Spleen (tissue), 11 donors: ENCODE results near the gene RNF224. TPM values are rescaled to one million over a fixed set of nuclear protein-coding genes. Genes with fewer than 3 reads are reported as not detected.
A peak's percentile ranks its signal among the peaks of the same experiment; 100 is the strongest.

Source experiments
- DNase-seq: peaks from one replicate; pipeline ENCODE4 v3.0.0-alpha.2; 2020
- H3K27ac ChIP-seq, 8 donors: fragments of 200-600 bp; sonication (generic) in 7 of 8; 1 replicate in 4 of 8; 2 replicates in 4 of 8; pipeline versions ENCODE4 v1.5.0 to v1.8.0; 2016 to 2021; ENCODE audit warnings: inconsistent platforms in 4 of 8, mild to moderate bottlenecking in 4 of 8, moderate library complexity in 1 of 8
- H3K27me3 ChIP-seq, 7 donors: fragments of 200-600 bp; sonication (generic) in 6 of 7; replicated peaks in 1 of 7; 1 replicate in 4 of 7; 2 replicates in 3 of 7; pipeline versions ENCODE4 v1.5.0 to v1.8.0; 2016 to 2021; ENCODE audit warnings: inconsistent platforms in 3 of 7, mild to moderate bottlenecking in 1 of 7
- H3K36me3 ChIP-seq, 6 donors: fragments of 200-600 bp; sonication (generic) in 5 of 6; 1 replicate in 4 of 6; 2 replicates in 2 of 6; pipeline versions ENCODE4 v1.5.0 to v1.8.0; 2016 to 2021; ENCODE audit warnings: inconsistent platforms in 2 of 6
- H3K4me1 ChIP-seq, 6 donors: fragments of 200-600 bp; sonication (generic) in 5 of 6; 1 replicate in 3 of 6; 2 replicates in 3 of 6; pipeline versions ENCODE4 v1.5.0 to v1.8.0; 2016 to 2021; ENCODE audit warnings: inconsistent platforms in 3 of 6
- H3K4me3 ChIP-seq, 8 donors: fragments of 200-600 bp; sonication (generic) in 7 of 8; 1 replicate in 4 of 8; 2 replicates in 4 of 8; pipeline versions ENCODE4 v1.5.0 to v1.8.0; 2016 to 2021; ENCODE audit warnings: inconsistent platforms in 4 of 8, mild to moderate bottlenecking in 4 of 8, moderate library complexity in 2 of 8
- H3K9me3 ChIP-seq, 8 donors: fragments of 200-600 bp; sonication (generic) in 7 of 8; 1 replicate in 4 of 8; 2 replicates in 4 of 8; pipeline versions ENCODE4 v1.5.0 to v1.8.0; 2016 to 2021; ENCODE audit warnings: inconsistent platforms in 4 of 8
- CTCF ChIP-seq, 11 experiments: fragments of 200-600 bp in 7 of 11; fragments of 450-650 bp in 4 of 11; sonication (generic) in 4 of 11; IDR thresholded peaks in 8 of 11; conservative IDR thresholded peaks in 3 of 11; 1 replicate in 7 of 11; 2 replicates in 4 of 11; pipeline versions ENCODE4 v1.4.0 to v1.8.0; 2016 to 2021; ENCODE audit warnings: antibody characterized with exemption in 11 of 11, inconsistent platforms in 4 of 11, mild to moderate bottlenecking in 1 of 11
- POLR2A ChIP-seq, 3 donors: fragments of 450-650 bp; IDR thresholded peaks; one replicate each; pipeline ENCODE4 v1.5.1; 2017; ENCODE audit warnings: antibody characterized with exemption in 3 of 3, mild to moderate bottlenecking in 1 of 3
- POLR2AphosphoS5 ChIP-seq, 3 donors: sonication (generic); formaldehyde crosslinking; IDR thresholded peaks; one replicate each; pipeline ENCODE4 v1.5.1; 2017; ENCODE audit warnings: antibody characterized with exemption in 3 of 3
- WGBS, 5 donors: extraction: QIAGEN DNeasy Blood & Tissue Kit in 3 of 5; methylation state at CpG; one replicate each; pipeline versions ENCODE4 v1.1.5 to v1.1.7; 2013 to 2018; 5-methylcytosine and 5-hydroxymethylcytosine counted together
- intact Hi-C: fragments of 100-400 bp; cut with DNase I; formaldehyde crosslinking; loops from one replicate; pipeline ENCODE4 v1.15.0; 2023; ENCODE audit warnings: low total_unique reads
- polyA plus RNA-seq, 3 donors: library from polyadenylated mRNA; stranded (reverse); fragments of 200-250 nt; gene quantifications; one replicate each; pipeline ENCODE4 v1.2.1, GENCODE V29; 2013
- total RNA-seq, 7 donors: library from RNA; depleted of rRNA in 3 of 7; stranded (reverse); fragments of >200 nt in 3 of 7; fragmentation: NEBNext Ultra II Directional in 4 of 7; extraction: Animal tissue kit (Norgen Biotek cat#: 25700) in 4 of 7; gene quantifications; one replicate each; pipeline versions ENCODE4 v1.1.0 to v1.2.1, GENCODE V29; 2016 to 2021
- donor health status: healthy with polysubstance abuse.
- donor health status: DM: no; HTN: no; CAD: no; lungs with moderate emphysema.
- donor health status: DM: no; HTN: no; CAD: no.
- donor health status: Bipolar disorder and iron deficiency.
- donor health status: healthy.
- donor health status: DM: no; HTN: no; CAD: no.
- donor health status: DM: yes; HTN: yes; CAD: no.

RNF224 gene
- total and polyA plus RNA-seq, 10 donors: not detected

DNA sequence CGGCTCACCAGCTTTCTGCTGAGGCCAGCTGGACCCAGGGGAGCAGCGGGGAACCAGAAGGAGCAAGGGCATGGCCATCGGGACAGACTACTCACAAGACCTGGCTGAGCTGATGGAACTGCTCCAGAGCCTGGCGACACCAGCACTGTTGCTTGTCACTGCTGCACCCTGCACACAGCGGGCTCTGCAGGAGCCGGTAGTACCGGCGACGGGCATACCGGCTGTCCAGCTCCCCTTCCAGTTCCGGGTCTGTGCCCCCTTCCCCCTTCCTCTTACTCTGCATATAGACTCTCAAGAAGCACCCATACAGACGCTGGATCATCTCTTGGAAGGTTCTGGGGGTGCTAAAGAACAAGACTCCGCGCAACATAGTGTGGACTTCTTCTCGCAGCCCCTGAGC, 39.9 kb upstream of the RNF224 start:
- H3K4me1 ChIP-seq: peaks cover 29 to 66% (median 51%) of the 10 kb centered on the region in 6 donors

DNA sequence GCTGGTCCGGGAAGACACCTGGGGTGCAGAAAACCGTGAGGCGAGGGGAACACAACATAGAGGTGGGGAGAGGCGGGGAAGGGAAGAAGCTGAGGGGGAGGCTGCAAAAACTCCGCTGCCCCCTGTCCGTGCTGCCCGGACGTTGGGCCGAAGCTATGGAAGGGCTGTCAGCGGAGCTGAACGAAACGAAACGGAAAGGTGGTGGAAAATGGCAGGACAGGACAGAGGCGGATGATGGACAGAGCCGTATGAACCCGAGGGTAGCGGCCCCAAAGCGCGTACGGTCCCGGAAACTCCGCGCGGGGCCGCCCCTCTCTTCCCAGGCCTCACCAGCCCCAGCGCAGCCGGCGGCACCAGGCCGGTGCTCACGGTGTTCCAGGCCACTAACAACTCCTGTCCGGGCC, 39.2 kb upstream of the RNF224 start:
- Histone ChIP-seq H3K4me1 (peaks cover 29 to 66% (median 51%) of the 10 kb centered on the region in 6 donors), H3K4me3 (peak overlapping the region; percentile 75 to 100 (median 96)), H3K9me3 (no peaks in the 10 kb centered on the region), H3K27me3 (no peaks in the 10 kb centered on the region), H3K36me3 (peaks cover 0 to 75% (median 41%) of the 10 kb centered on the region in 6 donors), H3K27ac (peak overlapping the region; percentile 94 to 99 (median 98))
- WGBS, 5 donors: 0 to 1% (median 0%) methylated on average over 25 to 31 of the region's 31 CpGs
- peak; percentile 85 for DNase-seq
- intact Hi-C loops: no loop called here
- TF ChIP-seq CTCF (IDR thresholded peaks at IDR 0.05 in 8 of 11, conservative IDR thresholded peaks at IDR 0.05 in 3 of 11): no peak
- no peak for TF ChIP-seq POLR2AphosphoS5 (IDR thresholded peaks at IDR 0.05)
- TF ChIP-seq POLR2A (IDR thresholded peaks at IDR 0.05): no peak

More for the DNA sequence above, 39.9 kb upstream of the RNF224 start:
- no peak for DNase-seq
- no peaks in the 10 kb centered on the region for H3K9me3 ChIP-seq
- H3K27me3 ChIP-seq: no peaks in the 10 kb centered on the region
- no peak for TF ChIP-seq POLR2AphosphoS5 (IDR thresholded peaks at IDR 0.05)
- no peak for TF ChIP-seq POLR2A (IDR thresholded peaks at IDR 0.05)
- TF ChIP-seq CTCF (IDR thresholded peaks at IDR 0.05 in 8 of 11, conservative IDR thresholded peaks at IDR 0.05 in 3 of 11): no peak
- intact Hi-C loops: no loop called here
- WGBS, 5 donors: 84 to 89% (median 86%) methylated on average over 14 to 15 of the region's 15 CpGs
- H3K36me3 ChIP-seq: peaks cover 0 to 81% (median 48%) of the 10 kb centered on the region in 6 donors
- peak overlapping the region in 2 of 8 donors; percentile 98 to 99 for H3K27ac ChIP-seq
- peak overlapping the region; percentile 75 to 100 (median 96) for H3K4me3 ChIP-seq

DNA sequence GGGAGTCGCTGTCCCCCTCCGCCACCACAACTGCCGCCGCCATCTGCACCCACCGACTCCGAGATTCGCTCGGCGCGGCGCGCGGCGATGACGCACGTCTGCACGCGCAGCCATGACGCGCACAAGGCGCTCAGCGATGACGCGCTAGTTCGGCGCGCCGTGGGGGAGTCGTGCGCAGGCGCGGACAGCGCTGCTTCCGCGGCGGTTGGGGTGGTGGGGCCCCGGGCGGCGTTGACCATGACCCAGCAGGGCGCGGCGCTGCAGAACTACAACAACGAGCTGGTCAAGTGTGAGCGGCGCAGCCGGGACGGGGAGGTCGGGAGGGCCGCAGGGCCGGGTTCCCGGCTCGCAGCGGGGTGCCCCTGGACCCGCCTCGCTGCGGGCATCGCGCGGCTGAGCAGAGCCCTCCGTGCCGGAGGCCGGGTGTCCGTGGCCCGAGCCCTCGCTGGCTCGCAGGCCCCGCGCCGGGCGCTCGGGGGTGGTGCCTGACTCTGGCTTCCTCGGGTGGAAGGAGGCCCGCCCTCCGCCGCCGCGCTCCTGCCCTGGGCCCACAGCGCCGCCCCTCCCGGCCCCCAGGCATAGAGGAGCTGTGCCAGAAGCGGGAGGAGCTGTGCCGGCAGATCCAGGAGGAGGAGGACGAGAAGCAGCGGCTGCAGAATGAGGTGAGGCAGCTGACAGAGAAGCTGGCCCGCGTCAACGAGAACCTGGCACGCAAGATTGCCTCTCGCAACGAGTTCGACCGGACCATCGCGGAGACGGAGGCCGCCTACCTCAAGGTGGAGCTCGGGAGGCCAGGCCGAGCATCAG, 38.6 kb upstream of the RNF224 start, which contains the start of the genes ANAPC2 and SSNA1:
TSS of gene ANAPC2 (minus strand) at position 71 of the 807 bp plus-strand sequence. CDS start at position 43, 28 bp downstream.
TSS of gene SSNA1 (plus strand) at position 187 of the 807 bp plus-strand sequence. CDS start at position 238, 51 bp downstream.
- DNase-seq: peak; percentile 97
- TF ChIP-seq POLR2AphosphoS5 (IDR thresholded peaks at IDR 0.05) (peak; percentile 98 to 99 (median 99)), CTCF (IDR thresholded peaks at IDR 0.05 in 8 of 11, conservative IDR thresholded peaks at IDR 0.05 in 3 of 11) (peak in 7 of 11 experiments; percentile 10 to 31 (median 20)), POLR2A (IDR thresholded peaks at IDR 0.05) (peak; percentile 77 to 94 (median 81))
- intact Hi-C loops: no loop called here
- Histone ChIP-seq H3K27ac (peak within 1 kb of the TSS; percentile 94 to 99 (median 98)), H3K4me3 (peak within 1 kb of the TSS; percentile 75 to 100 (median 96)), H3K36me3 (peaks cover 0 to 69% (median 35%) of the 10 kb centered on the region in 6 donors), H3K27me3 (no peaks in the 10 kb centered on the region), H3K4me1 (peaks cover 29 to 66% (median 51%) of the 10 kb centered on the region in 6 donors), H3K9me3 (no peaks in the 10 kb centered on the region)
- 0 to 1% (median 0%) methylated on average over 27 to 98 of the region's 98 CpGs for WGBS, 5 donors
